Measurements from ENCODE around the gene CTNNA3.

CTNNA3 gene

DNA sequence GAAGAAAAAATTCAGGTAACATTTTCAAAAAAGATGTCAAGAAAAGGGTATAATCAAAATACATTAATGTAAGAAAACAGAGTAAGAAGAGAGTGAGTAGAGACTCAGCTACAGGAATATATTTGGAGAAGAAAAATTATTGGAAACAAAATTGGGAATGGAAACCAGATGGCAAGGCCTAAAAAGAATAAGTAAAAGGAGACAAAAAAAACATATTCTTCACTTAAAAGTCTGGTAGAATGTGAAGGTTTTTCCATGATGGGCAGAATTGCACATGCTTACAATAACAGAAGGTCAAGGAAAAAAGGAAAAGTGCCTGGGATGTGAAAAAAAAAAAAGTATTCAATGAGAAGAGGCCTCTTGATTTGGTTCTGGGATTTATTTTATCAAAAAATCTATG lies 1832.0 kb downstream of the CTNNA3 start:
- DNase-seq, result no peak
